PC-9 (cell line): Measurements from ENCODE around the gene UTY.

Source experiments
- EZH2 ChIP-seq: fragments of 200-600 bp; sonication (generic); IDR thresholded peaks from 2 replicates; pipeline ENCODE4 v1.8.0; 2017; ENCODE audit warnings: antibody characterized with exemption, low read depth
- TF ChIP-seq, protein P1 (sequence below): fragments of 200-600 bp; sonication (generic); conservative IDR thresholded peaks from 2 replicates; pipeline ENCODE4 v1.6.1; 2017; ENCODE audit warnings: mixed run types, antibody characterized with exemption, mild to moderate bottlenecking, moderate library complexity

DNA sequence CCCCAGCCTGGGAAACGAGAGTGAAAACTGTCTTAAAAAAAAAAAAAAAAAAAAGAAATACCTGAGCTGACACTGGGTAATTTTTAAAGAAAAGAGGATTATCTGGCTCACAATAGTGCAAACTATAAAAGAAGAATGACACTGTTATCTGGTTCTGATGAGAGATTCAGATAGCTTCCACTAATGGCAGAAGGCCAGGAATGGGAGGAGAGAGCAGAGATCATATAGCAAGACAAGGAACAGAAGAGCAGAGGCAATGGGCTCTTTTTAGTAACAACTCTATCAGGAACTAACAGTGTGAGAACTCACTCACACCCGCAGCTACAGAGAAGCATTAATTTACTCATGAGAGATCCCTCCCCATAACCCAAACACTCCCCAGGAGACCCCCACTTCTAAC is 184.8 kb downstream of the UTY start:
- TF ChIP-seq, protein P1, sequence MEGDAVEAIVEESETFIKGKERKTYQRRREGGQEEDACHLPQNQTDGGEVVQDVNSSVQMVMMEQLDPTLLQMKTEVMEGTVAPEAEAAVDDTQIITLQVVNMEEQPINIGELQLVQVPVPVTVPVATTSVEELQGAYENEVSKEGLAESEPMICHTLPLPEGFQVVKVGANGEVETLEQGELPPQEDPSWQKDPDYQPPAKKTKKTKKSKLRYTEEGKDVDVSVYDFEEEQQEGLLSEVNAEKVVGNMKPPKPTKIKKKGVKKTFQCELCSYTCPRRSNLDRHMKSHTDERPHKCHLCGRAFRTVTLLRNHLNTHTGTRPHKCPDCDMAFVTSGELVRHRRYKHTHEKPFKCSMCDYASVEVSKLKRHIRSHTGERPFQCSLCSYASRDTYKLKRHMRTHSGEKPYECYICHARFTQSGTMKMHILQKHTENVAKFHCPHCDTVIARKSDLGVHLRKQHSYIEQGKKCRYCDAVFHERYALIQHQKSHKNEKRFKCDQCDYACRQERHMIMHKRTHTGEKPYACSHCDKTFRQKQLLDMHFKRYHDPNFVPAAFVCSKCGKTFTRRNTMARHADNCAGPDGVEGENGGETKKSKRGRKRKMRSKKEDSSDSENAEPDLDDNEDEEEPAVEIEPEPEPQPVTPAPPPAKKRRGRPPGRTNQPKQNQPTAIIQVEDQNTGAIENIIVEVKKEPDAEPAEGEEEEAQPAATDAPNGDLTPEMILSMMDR = no peak
- TF ChIP-seq EZH2 = no peak
